ENCODE data around the gene MPP3.

MPP3 gene

DNA sequence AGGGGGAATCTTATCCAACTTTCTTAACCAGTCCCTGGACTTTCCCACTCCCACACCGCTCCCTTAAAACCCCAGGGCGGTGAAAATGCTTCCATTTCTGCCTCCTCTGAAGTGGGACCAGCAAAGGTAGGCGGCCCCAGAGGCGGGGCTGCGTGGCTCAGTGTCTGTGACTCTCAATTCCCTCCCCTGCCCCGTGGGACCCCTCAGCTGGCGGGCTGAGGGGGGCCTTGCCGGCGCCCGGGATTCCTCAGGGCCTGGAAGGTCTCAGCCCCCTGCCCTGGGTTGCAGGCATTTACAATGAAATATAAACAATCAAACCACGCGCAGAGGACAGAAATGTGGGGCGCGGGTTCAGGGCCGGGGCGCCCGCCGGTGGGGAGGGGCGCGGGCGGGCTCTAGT, 78.0 kb downstream of the MPP3 start:
- no peak for FAIRE-seq
- DNase-seq (ENCODE audit: insufficient read length, low spot score), result no peak
- TF ChIP-seq, protein P1, sequence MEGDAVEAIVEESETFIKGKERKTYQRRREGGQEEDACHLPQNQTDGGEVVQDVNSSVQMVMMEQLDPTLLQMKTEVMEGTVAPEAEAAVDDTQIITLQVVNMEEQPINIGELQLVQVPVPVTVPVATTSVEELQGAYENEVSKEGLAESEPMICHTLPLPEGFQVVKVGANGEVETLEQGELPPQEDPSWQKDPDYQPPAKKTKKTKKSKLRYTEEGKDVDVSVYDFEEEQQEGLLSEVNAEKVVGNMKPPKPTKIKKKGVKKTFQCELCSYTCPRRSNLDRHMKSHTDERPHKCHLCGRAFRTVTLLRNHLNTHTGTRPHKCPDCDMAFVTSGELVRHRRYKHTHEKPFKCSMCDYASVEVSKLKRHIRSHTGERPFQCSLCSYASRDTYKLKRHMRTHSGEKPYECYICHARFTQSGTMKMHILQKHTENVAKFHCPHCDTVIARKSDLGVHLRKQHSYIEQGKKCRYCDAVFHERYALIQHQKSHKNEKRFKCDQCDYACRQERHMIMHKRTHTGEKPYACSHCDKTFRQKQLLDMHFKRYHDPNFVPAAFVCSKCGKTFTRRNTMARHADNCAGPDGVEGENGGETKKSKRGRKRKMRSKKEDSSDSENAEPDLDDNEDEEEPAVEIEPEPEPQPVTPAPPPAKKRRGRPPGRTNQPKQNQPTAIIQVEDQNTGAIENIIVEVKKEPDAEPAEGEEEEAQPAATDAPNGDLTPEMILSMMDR (IDR thresholded peaks at IDR 0.05; ENCODE audit: insufficient read depth, missing control alignments), result no peak

DNA sequence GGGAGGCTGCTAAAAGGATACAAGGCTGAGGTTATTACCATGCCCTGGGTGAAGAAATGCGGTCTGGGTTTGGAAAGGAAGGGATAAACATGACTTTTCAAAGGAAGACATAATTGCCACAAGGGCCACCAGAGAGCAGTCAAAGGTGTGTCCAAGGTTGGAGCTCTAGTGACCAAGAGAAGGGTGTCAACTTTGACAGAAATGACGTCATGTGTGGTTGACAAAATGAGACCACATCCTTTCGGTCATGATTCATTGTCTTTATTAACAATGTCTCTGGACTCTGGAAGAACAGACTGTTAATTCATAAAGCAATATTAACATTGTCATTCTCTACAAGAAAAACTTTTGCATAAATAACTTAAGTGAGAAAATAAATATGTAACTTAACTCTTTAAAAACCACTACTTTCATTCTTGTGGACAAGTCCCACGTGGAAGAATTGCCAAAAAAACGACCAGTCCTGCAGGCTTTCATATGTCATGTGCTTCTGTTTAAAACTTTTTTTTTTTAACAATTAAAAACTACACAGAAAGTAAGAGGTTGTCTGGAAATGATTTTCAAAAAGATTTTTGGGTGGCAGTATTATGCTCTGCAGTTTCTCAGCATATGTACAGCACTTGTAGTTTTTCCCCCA, 79.3 kb downstream of the MPP3 start:
- DNase-seq (ENCODE audit: insufficient read length, low spot score) (no peak), FAIRE-seq (no peak)
- TF ChIP-seq, protein P1 (IDR thresholded peaks at IDR 0.05; ENCODE audit: insufficient read depth, missing control alignments), result no peak
